ENCODE measurements around the gene TNFRSF19. TPM values are rescaled to one million over a fixed set of nuclear protein-coding genes. Genes with fewer than 3 reads are reported as not detected.
"Not testable (repeated sequence)": the region's sequence is repeated elsewhere in the genome, so short reads cannot be mapped to it uniquely, and the experiment has no call there.

Gene TNFRSF19
- total RNA-seq, 1 donor from 2014 or later: 19.0 TPM

DNA sequence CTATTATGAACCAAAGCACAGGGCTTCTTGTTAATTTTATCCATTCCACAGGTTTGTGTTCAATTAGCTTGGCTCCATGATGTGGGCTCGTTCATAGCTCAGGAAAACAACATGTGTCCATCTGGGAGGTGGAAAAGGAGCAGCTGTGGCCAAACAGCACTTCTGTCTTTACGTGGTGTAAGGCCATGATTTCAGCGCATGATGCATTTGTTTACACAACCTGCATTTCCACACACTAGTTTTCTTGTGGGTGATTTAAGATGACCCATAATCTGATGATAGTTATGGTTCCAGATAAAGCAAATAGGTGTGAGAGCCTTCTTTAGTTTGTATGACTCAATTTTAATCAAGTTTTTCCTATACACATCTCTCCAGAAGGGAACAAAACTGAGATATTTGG lies 101.7 kb downstream of the TNFRSF19 start:
- Mint-ChIP-seq H3K27me3 (no peaks in the 10 kb centered on the region), H3K9me3 (ENCODE audit: low read depth) (peaks cover under 1% of the 10 kb centered on the region), H3K4me3 (ENCODE audit: low read depth) (no peak overlapping the region), H3K27ac (no peak overlapping the region), H3K36me3 (ENCODE audit: insufficient read depth) (peaks cover 13% of the 10 kb centered on the region), H3K4me1 (ENCODE audit: low read depth) (peaks cover 7% of the 10 kb centered on the region)
- DNase-seq (ENCODE audit: low spot score, unreplicated experiment): no peak
- TF ChIP-seq, protein P1, sequence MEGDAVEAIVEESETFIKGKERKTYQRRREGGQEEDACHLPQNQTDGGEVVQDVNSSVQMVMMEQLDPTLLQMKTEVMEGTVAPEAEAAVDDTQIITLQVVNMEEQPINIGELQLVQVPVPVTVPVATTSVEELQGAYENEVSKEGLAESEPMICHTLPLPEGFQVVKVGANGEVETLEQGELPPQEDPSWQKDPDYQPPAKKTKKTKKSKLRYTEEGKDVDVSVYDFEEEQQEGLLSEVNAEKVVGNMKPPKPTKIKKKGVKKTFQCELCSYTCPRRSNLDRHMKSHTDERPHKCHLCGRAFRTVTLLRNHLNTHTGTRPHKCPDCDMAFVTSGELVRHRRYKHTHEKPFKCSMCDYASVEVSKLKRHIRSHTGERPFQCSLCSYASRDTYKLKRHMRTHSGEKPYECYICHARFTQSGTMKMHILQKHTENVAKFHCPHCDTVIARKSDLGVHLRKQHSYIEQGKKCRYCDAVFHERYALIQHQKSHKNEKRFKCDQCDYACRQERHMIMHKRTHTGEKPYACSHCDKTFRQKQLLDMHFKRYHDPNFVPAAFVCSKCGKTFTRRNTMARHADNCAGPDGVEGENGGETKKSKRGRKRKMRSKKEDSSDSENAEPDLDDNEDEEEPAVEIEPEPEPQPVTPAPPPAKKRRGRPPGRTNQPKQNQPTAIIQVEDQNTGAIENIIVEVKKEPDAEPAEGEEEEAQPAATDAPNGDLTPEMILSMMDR (IDR thresholded peaks at IDR 0.05; ENCODE audit: unreplicated experiment): no peak

DNA sequence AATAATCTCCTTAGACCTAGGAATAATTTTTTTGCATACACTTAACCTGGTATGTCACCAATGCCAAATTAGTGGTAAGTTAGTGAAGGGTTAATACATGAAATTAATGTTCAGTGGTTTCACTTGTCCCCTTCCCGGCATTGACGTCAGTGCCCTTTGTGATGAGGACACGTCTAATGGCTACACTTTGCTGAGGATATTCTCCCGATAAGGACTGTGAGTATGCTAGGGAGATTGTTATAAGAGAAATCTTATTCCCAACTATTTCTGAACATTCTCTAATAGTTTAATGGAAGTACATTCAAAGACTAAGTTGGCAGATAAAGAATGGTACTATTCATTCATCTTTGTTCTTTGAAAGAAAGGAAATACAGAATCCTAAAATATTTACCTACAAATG lies 102.4 kb downstream of the TNFRSF19 start:
- H3K9me3 Mint-ChIP-seq (ENCODE audit: low read depth): peaks cover 6% of the 10 kb centered on the region
- no peak for DNase-seq (ENCODE audit: low spot score, unreplicated experiment)
- TF ChIP-seq, protein P1 (IDR thresholded peaks at IDR 0.05; ENCODE audit: unreplicated experiment): no peak
- no peak overlapping the region for H3K4me3 Mint-ChIP-seq (ENCODE audit: low read depth)
- H3K4me1 Mint-ChIP-seq (ENCODE audit: low read depth): peaks cover 9% of the 10 kb centered on the region
- peaks cover 16% of the 10 kb centered on the region for H3K36me3 Mint-ChIP-seq (ENCODE audit: insufficient read depth)
- no peaks in the 10 kb centered on the region for H3K27me3 Mint-ChIP-seq
- no peak overlapping the region for H3K27ac Mint-ChIP-seq

DNA sequence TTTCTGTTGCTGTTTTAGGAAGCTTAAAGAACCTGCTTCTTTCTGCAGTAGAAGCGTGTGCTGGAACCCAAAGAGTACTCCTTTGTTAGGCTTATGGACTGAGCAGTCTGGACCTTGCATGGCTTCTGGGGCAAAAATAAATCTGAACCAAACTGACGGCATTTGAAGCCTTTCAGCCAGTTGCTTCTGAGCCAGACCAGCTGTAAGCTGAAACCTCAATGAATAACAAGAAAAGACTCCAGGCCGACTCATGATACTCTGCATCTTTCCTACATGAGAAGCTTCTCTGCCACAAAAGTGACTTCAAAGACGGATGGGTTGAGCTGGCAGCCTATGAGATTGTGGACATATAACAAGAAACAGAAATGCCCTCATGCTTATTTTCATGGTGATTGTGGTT lies 103.1 kb downstream of the TNFRSF19 start:
- H3K27ac Mint-ChIP-seq: no peak overlapping the region
- H3K4me1 Mint-ChIP-seq (ENCODE audit: low read depth): peaks cover 9% of the 10 kb centered on the region
- H3K4me3 Mint-ChIP-seq (ENCODE audit: low read depth): no peak overlapping the region
- TF ChIP-seq, protein P1 (IDR thresholded peaks at IDR 0.05; ENCODE audit: unreplicated experiment): no peak
- no peak for DNase-seq (ENCODE audit: low spot score, unreplicated experiment)
- H3K36me3 Mint-ChIP-seq (ENCODE audit: insufficient read depth): peaks cover 16% of the 10 kb centered on the region
- peaks cover 6% of the 10 kb centered on the region for H3K9me3 Mint-ChIP-seq (ENCODE audit: low read depth)
- H3K27me3 Mint-ChIP-seq: no peaks in the 10 kb centered on the region

DNA sequence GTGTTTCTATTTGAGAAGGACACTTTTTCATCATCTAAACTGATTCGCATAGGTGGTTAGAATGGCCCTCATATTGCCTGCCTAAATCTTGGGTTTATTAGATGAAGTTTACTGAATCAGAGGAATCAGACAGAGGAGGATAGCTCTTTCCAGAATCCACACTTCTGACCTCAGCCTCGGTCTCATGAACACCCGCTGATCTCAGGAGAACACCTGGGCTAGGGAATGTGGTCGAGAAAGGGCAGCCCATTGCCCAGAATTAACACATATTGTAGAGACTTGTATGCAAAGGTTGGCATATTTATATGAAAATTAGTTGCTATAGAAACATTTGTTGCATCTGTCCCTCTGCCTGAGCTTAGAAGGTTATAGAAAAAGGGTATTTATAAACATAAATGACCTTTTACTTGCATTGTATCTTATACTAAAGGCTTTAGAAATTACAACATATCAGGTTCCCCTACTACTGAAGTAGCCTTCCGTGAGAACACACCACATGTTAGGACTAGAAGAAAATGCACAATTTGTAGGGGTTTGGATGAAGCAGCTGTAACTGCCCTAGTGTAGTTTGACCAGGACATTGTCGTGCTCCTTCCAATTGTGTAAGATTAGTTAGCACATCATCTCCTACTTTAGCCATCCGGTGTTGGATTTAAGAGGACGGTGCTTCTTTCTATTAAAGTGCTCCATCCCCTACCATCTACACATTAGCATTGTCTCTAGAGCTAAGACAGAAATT lies 103.8 kb downstream of the TNFRSF19 start:
- peaks cover 9% of the 10 kb centered on the region for H3K4me1 Mint-ChIP-seq (ENCODE audit: low read depth)
- H3K27me3 Mint-ChIP-seq: no peaks in the 10 kb centered on the region
- no peak overlapping the region for H3K27ac Mint-ChIP-seq
- peaks cover 13% of the 10 kb centered on the region for H3K36me3 Mint-ChIP-seq (ENCODE audit: insufficient read depth)
- TF ChIP-seq, protein P1 (IDR thresholded peaks at IDR 0.05; ENCODE audit: unreplicated experiment): no peak
- peaks cover 6% of the 10 kb centered on the region for H3K9me3 Mint-ChIP-seq (ENCODE audit: low read depth)
- no peak for DNase-seq (ENCODE audit: low spot score, unreplicated experiment)
- H3K4me3 Mint-ChIP-seq (ENCODE audit: low read depth): no peak overlapping the region

DNA sequence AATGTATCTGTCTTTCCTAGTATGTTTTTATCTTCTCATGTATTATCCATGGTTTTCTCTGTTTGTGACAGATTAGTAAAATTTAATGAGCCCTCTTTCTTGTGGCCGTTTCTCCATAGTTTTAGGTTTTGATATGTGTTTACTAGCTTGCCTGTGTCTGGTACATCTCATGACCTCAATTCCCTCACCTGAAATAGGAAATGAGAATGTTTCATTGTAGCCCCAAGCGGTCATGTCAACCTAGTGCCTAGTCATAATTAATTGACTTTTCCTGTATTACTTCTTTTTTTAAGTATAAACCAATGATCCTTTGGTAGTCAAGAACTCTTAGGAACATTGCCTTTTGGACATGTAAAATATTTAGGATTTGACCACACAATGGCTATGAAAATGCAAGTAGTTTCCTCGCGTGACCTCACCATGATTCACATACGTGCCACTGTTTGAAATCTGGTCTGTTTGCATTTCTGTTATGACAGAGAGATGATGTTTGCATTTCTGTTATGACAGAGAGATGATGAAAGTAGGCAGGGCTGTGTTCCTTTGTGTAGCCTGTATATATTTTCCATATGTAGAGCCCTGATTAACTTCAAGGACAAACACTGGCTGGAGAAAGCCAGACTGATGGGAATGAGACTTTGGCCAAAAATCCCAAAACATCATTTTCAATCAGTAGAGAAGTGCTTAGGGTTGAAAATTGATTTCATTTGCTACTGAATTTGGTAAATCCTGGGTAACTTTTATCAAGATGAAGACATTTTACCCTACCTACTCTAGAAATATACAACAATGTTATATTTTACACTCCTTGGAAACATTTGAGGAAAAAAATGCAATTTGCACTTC lies 104.8 kb downstream of the TNFRSF19 start:
- no peak overlapping the region for H3K4me3 Mint-ChIP-seq (ENCODE audit: low read depth)
- no peak for DNase-seq (ENCODE audit: low spot score, unreplicated experiment)
- H3K27ac Mint-ChIP-seq: no peak overlapping the region
- TF ChIP-seq, protein P1 (IDR thresholded peaks at IDR 0.05; ENCODE audit: unreplicated experiment): no peak
- H3K9me3 Mint-ChIP-seq (ENCODE audit: low read depth): peaks cover 6% of the 10 kb centered on the region
- H3K36me3 Mint-ChIP-seq (ENCODE audit: insufficient read depth): peaks cover 12% of the 10 kb centered on the region
- H3K4me1 Mint-ChIP-seq (ENCODE audit: low read depth): peaks cover 2% of the 10 kb centered on the region
- H3K27me3 Mint-ChIP-seq: no peaks in the 10 kb centered on the region

DNA sequence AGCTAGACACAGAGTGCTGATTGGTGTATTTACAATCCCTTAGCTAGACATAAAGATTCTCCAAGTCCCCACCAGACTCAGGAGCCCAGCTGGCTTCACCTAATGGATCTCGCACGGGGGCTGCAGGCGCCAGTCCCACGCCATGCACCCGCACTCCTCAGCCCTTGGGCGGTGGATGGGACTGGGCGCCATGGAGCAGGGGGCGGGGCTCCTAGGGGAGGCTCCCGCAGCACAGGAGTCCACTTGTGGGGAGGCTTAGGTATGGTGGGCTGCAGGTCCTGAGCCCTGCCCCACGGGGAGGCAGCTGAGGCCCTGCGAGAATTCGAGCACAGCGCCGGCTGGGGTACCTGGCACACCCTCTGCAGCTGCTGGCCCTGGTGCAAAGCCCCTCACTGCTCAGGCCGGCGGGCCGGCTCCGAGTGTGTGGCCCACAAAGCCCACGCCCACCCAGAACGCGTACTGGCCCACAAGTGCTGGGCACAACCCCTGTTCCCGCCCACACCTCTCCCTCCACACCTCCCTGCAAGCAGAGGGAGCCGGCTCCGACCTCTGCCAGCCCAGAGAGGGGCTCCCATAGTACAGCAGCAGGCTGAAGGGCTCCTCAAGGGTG lies 107.6 kb downstream of the TNFRSF19 start:
- H3K36me3 Mint-ChIP-seq (ENCODE audit: insufficient read depth): peaks cover 10% of the 10 kb centered on the region
- H3K27ac Mint-ChIP-seq; H3K27me3 Mint-ChIP-seq; H3K4me3 Mint-ChIP-seq (ENCODE audit: low read depth); H3K4me1 Mint-ChIP-seq (ENCODE audit: low read depth); H3K9me3 Mint-ChIP-seq (ENCODE audit: low read depth); DNase-seq (ENCODE audit: low spot score, unreplicated experiment): not testable (repeated sequence)

Measured in progenitor cell of endocrine pancreas (in vitro differentiated cells).